ENCODE data around the gene MGAT5.
A peak's percentile ranks its signal among the peaks of the same experiment; 100 is the strongest.

The MGAT5 gene, protein sequence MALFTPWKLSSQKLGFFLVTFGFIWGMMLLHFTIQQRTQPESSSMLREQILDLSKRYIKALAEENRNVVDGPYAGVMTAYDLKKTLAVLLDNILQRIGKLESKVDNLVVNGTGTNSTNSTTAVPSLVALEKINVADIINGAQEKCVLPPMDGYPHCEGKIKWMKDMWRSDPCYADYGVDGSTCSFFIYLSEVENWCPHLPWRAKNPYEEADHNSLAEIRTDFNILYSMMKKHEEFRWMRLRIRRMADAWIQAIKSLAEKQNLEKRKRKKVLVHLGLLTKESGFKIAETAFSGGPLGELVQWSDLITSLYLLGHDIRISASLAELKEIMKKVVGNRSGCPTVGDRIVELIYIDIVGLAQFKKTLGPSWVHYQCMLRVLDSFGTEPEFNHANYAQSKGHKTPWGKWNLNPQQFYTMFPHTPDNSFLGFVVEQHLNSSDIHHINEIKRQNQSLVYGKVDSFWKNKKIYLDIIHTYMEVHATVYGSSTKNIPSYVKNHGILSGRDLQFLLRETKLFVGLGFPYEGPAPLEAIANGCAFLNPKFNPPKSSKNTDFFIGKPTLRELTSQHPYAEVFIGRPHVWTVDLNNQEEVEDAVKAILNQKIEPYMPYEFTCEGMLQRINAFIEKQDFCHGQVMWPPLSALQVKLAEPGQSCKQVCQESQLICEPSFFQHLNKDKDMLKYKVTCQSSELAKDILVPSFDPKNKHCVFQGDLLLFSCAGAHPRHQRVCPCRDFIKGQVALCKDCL

DNA sequence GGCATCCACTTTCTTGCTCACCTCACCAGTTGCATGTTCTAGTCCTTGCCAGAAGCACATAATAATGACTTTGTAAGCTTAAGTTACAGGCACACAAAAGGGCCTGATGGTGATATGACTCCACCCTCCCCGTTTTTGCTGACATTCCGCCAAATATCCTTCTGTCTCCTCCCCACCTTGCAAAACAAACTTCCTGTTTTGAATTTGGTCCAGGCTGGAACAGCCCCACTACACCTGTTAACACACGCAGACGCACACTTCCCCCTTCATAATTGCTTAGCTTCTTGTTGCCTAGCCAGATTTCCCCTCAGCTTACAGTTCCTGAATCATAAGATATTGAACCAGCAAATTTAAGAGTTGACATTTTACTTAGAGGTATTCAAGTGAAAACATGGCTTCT lies at the start of gene MGAT5:
MGAT5 (plus strand) TSS at position 269 of the 400 bp plus-strand sequence. CDS start 332 bp downstream, outside the sequence.
- no peak for DNase-seq (ENCODE audit: low spot score)

DNA sequence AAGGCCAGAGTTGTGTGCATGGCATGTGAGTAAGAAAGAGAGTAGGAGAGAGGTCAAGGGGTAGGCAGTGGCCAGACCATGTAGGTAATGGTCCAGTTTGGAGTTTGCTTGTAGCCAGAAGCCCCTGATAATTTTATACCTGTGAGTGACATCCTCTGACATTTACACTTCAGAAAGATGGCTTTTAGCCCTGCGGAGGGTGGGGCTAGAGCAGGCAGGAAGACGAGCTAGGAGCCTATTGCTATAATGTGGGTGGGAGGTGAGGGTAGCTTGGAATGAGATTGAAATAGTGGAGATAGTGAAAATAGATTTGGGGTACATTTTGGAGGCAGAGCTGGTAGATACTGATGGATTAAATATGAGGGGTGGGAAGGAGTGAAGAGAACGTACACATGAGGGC lies 48.8 kb upstream of the MGAT5 start:
- DNase-seq (ENCODE audit: low spot score): no peak

DNA sequence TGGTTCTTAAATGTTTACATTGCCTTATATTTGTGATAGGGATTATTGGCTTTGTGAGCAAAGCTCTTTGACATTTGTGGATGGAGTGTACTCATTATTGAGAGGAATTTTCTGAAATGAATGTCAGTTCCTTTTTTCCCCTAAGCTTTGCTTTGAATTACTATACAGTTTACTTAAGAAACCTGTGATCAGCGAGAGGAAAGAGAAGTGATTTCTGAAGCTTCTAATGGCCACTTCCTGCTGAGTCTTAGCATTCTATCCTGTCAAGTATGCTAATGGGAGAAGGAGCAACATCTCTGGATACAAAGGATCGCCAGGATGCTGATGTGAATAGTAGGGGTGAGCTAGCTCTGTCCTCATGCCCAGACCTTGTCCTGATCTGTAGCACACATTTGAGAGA lies 47.8 kb upstream of the MGAT5 start:
- DNase-seq (ENCODE audit: low spot score): no peak

DNA sequence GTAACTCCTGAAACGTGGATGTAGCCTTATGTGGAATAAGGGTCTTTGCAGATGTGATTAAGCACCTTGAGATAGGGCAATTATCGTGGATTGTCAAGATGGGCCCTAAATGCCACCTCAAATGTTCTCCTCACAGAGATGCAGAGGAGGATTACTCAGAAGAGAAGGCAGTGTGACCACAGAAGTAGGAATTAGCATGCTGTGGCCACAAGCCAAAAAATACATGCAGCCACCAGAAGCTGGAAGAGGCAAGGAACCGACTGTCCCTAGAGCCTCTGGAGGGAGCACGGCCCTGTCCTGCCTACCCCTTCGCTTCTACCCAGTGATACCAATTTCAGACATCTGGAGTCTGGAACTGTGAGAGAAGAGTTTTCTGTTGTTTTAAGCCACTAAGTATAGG lies 47.3 kb upstream of the MGAT5 start:
- no peak for DNase-seq (ENCODE audit: low spot score)

DNA sequence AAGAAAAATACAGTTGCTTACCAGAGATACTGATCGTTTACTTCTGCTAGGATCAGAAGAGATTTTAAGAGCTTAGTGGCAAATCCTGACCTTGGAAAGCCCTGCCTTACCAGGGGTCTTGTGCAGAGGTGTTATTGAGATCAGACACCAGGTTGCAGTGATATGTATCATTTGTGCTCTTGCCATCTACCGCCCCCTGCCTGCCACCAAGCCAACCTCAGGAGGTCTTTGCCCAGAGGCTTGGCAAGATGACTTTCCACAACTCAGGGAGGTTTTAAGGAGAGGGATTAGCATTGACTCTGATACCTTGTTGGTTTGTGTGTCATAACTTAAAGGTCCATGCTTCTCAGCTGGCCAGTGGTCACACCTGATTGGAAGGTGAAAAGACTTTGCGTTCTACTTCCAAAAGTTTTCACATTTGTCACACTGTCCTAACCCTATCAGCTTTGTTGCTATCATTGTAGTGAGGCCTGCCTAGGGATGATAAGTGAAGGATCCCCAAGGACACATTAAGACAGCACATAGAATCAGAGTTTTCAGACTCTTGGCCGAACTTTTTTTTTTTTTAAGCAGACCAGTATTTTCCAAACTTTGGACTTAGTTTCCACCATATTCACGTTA lies 46.2 kb upstream of the MGAT5 start:
- peak; percentile 65 for DNase-seq (ENCODE audit: low spot score)

DNA sequence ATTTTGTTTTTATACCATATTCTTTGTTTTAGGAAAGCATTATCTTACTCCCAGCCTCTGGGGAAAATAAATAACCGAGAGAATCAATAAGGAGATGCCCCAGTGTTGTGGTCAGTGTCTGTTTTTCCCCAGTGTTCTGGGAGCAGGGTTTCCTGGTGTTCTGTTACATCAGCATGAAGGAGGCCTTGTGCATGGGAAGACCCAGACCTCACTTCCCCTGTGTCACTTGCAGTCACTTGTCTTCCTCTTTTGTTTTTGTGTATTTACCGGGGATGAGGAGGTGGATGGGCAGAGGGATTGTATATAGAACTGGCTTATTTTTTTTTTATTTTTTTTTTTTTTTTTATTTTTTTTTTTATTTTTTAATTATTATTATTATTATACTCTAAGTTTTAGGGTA lies 45.0 kb upstream of the MGAT5 start:
- no peak for DNase-seq (ENCODE audit: low spot score)

DNA sequence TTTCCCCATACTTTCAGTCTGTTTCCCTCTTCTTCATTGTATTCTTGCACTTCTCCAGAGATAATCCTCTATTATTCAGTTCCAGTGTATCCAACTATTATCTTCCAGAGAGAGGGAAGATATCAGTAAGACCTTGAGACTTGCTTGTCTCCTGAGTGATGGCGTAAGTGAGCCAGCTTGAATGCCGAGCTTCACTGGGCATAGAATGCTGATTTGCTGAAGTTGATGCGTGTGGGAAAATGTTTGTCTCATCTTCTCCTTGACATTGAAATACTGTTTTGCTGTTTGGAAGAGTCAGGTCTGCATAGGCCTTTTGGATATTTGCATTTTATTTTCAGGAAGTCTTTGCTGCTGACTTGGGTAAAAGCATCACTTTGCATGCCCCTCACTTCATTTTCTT lies 41.1 kb upstream of the MGAT5 start:
- DNase-seq (ENCODE audit: low spot score): no peak

DNA sequence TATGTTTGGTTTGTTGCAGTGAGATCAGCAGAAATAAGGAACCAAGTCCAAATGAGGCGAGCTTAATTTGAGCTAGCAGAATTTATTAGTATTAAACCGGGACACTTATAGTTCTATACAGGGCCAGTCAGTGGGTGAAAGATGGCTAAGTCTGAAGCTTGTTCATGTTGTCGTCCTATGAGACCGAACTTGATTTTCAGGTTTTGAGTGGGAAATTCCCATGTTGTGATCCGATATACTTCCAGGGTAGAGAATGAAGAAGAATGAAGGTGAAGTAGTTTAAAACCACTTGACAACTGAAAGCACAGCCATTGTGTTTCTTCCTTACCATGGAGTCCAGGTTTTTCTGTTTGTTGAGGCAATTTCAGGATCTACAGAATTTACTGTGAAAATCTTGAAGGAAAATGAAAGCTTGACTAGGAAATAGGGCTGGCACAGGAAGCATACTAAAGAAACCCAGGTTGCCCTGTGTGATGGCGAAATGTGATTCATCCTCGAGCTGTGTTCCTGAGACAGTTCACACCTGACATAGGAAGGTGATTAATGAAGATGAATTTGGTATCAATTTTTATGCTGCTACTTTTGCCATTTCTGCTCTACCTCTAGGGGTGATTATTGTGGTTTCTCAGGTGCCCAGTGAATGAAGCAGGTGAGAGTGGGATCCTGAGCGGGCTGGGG lies 37.6 kb upstream of the MGAT5 start:
- no peak for DNase-seq (ENCODE audit: low spot score)

DNA sequence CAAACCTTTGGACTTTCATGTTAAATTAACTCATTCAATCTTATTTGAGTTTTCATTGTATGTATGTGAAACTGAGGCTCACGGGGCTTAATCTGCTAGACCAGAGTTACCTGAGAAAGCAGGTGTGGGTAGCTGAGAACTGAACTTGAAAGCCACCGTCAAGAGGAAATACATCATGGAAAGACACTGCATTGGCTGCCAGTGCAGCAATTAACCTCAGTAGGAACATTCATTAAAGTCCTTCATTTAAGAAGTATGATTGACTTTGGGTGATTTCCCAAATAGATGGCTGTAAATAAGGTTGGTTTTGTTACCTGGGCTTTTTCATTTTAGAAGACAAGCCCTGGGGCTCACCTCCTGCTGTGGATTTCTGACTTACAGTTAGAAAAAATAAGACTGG lies 36.5 kb upstream of the MGAT5 start:
- no peak for DNase-seq (ENCODE audit: low spot score)

DNA sequence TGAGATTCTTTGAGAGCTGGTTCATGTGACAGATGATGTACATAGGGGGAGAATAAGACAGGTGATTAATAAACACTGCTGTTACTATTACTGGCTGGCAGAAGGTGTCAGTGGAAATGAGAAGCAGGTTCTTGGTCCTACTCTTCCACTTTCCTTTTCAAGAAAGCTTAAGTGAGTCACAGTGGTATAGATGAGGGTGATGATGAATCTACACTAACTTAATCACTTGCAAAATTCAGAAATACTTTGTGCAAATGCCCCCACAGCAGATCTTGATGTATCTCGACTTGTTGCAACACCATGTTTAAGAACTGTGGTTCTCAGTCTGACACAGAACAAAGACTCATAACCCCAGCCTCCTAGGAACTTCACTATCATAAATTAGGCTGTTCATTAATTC lies 35.9 kb upstream of the MGAT5 start:
- DNase-seq (ENCODE audit: low spot score): no peak

DNA sequence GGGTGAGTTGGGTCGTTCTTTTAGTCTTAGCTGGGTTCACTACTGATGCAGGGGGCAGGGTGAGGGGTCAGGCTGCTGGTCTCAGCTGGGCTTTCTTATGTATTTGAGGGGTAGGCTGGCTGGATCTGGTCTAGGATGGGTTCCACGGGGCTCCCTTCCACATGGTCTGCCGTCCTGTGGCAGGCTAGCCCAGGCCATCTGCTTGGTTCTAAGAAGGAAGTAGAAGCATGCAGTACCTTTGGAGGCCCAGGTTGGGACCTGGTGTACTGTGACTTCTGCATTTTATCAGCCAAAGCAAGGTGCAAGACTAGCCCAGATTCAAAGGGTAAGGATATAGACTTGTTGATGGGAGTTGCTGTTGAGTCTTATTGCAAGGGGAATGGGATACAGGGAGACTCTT lies 35.5 kb upstream of the MGAT5 start:
- DNase-seq (ENCODE audit: low spot score): no peak

DNA sequence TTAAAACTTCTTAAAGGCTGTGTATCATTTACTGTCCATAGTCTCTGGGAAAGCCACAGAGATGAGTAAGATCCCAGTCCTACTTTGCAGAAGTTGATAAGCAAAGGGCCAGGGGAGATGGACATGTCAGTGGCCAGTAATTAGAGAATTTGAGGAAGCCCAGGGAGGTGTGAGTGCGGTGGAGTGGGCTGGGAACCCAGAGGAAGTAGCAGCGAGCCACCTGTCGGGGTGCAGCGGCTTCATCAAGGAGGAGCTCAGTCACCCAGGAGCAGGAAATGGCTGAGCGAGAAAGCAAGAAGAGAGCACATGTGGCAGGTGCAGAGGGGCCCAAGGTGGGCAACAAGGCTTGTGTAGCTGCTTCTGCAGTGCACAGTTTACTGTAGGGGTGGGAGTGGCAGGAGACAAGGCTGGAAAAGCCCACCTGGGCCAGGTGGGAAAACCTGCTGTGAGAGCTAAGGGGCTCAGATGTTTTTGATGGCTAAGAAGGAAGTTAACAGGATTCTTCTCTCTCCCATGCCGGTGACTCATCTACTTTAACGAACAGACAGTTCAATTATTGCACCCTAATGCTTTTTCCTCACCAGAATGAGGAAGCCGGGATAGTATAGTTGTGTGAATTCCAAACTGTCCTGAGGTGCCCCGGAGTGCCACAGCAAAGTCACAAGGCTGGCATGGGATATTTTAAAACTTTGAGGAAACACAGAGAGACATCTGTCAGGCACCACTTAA lies 34.8 kb upstream of the MGAT5 start:
- DNase-seq (ENCODE audit: low spot score): no peak

DNA sequence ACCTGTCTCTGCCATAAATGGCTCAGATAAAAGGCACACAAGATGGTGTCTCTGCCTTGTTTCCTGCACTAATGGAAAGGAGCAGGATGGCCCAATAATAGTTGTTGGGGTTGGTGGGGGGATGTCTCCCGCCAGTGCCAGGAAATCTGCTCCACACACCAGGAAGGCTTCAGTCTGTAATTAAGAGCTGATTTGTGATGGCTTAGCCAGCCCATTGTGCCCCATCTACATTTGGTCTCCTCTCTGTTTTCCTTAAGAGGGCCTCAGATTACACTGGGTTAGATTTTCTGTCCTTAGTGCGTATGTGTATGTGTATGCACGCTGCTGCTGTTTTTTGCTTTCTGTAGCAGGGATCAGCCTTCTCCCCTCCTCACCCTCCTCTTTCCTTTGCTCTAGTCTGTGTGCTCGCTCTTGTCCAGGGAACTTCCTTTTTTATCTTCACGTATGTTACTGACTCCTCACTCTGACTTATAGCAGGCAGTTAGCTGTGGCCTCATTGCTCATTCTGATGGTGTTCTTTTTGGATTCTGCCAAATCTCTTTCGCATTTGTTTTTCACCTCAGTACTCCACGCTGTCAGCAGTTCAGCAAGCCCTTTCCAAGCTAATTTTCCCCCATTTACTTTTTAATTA lies 33.4 kb upstream of the MGAT5 start:
- DNase-seq (ENCODE audit: low spot score): no peak

DNA sequence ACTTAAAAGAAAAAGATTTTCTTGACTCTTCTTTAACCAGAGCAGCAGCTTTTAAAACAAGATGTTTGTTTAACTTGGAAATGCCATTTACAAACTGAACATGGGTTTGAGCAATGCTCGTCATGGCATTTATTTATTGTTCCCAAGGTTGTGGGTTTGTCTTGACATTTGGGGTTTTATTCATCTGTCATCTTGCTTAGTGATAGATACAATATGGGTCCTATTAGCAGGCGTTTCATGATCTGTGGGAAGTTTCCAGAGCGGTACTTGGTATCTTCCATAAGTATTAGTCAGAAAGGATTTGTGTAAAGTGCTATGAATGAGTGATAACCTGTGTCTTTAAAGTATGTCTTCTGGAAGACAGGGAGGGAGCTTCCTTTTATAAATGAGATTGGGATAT lies 29.9 kb upstream of the MGAT5 start:
- DNase-seq (ENCODE audit: low spot score): no peak

DNA sequence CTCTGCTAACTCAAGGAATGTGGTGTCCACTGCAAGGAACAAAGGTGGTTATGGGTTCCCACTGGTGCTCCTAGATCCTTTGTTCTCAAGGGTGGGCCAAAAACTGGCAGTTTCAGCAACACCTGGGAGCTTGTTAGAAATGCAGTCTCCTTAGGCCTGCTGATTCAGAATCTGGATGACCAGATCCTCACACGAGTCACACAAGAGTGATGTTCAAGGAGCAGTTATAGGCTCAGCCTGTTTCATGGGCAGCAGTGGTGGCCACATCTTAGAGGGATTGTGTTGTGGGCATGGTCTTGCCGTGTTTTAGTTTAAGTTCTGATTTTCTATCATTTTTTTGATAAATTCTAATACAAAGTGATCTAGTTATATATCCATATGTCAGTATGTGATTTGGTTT lies 28.7 kb upstream of the MGAT5 start:
- no peak for DNase-seq (ENCODE audit: low spot score)

DNA sequence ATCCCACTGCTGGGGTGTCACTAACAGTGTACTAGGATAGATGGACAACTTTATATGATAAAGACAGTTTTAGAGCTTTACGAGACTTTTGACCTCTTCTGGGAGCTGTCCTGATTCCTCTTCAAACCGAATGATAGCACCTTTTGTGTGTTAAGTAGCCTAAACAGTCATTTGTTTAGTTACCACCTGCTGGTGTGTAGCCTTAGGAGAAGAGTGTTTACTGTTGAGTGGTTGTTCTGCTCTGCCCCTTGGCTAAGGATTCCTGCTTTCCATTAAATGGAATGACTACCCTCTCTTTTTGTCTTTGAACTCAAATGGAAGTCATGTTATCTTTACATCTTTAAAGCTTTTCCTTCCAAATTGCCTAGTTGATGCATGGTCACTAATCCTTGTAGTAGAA lies 28.0 kb upstream of the MGAT5 start:
- DNase-seq (ENCODE audit: low spot score): no peak

DNA sequence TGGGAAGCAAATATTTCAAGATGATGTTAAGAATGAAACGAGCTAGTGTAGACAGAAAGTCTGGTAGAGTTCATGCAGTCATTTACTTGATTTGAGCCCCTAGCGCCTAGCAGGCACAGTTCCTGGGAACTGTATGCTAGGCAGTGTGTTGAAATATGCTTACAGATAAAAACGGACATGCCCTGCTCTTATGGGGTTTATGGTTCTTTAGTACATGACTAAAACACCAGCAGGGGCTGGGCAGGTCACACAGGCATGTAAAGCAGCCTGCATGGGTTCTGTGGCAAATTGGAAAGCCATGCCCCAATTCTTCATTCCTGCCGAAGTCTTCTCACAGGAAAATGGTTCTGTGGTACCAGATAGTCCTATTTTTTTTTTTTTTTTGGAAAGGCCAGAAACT lies 27.3 kb upstream of the MGAT5 start:
- DNase-seq (ENCODE audit: low spot score): no peak

DNA sequence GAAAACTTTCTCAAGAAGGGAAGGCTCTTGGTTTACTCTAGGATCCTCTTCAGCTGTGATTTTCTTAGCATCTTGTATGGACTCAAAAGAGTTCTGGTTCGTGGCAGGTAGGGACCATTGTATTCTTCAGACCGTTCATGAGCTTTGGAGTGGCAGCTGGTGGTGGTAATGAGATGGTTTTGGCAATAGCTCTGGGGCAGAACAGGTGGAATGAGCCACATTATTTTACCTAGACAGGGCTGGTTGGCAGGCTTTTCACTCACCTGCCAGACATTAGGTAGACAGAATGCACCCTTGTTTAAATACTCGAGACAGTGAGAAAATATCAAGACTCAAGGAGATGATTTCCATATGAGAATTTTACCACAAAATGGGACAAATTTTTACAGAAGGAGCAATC lies 26.2 kb upstream of the MGAT5 start:
- no peak for DNase-seq (ENCODE audit: low spot score)

DNA sequence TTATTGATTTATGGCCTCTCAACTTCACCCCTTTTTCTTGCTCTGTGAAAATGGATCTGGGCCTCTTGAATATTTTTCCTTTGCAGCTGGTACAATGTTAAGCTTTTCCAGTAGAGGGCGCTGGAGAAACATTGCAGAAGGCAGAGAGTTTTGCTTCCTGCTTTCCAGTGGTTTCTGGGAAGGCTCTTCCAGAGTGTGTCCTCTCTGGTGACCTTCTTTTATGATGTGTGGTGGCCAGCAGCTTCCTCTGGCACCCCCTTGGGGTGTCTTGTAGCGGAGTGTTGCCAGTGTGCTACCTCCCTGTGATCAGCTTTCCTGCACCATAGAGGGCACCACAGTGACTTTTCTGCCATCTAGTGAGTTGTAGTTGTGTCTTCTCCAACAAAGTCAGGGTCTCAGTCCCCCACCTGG lies 25.4 kb upstream of the MGAT5 start:
- no peak for DNase-seq (ENCODE audit: low spot score)

DNA sequence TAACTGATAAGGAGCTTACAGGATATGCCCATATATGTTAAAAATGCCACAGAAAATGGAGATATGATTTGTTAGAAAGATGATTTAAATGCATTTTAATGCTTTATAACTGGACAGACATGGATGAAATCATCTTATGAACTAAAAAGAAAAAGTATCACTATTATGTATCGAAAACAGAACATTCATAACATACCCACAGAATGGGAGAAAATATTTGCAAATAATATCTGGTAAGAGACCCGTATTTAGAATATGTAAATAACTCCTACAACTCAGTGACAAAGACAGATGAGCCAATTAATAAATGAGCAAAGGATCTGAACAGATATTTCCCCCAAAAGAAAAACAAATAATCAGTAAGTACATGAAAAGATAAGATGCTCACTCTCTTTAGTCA lies 24.3 kb upstream of the MGAT5 start:
- no peak for DNase-seq (ENCODE audit: low spot score)

DNA sequence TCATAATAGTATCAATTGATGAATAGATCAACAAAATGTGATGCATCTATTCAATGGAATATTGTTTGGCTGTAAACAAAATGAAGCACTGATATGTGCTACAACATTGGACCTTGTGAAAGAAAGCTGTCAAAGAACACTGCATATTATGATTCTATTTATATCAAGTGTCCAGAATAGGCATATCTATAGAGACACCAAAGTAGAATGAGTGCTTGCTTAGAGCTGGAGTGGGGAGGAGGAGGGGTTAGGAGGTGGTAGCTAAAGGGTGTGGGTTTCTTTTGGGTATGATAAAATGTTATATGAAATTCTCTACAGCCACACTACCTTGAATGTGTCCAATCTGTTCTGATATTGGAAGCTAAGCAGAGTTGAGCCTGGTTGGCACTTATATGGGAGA lies 23.0 kb upstream of the MGAT5 start:
- DNase-seq (ENCODE audit: low spot score): no peak
